Endothelial cell of hepatic sinusoid (primary cell): Measurements from ENCODE around the gene ADAD2.

ENCODE experiments used
- in situ Hi-C: cut with HindIII; loops from 2 replicates; pipeline ENCODE4 v1.10.0; 2017; ENCODE audit warnings: low sequenced_read_pairs

Gene ADAD2

DNA sequence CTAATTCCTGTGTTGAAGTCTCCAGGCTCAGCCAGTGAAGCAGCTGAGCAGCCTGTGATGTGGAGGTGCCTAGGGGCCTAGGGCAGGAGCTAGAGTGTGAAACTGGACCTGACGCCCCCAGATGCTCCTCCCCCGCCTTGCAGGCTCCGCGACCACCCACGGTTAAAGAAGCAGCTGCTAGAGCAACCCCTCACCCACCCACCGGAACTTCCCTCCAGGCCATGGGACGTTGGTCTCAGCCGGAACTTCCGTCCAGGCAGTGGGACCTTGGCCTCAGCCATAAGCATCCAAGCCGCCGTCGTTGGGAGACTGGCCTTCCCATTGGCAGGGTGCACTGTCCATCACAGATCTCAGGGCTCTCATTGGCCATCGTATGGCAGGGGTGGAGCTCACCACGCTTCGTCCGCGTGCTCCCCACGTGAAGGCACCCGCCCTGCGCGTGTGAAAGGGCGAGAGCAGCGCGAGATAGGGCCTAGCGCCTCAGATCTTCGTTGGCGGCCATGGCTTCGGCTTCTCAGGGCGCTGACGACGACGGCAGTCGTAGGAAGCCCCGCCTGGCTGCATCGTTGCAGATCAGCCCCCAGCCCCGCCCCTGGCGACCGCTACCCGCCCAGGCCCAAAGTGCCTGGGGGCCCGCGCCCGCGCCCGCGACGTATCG, at the start of gene ADAD2:
Gene ADAD2, plus strand, starts transcription at position 427 of the 658 bp plus-strand sequence. Its CDS starts 74 bp downstream, at position 501.
- in situ Hi-C loops: no loop called here

- in situ Hi-C loops: loop anchor here (5.0 kb wide), 1 partner anchor 94 kb away; no protein-coding TSS in a partner anchor
These were observed 47.9 kb upstream of the ADAD2 start for GRCh38 chr16:84143081-84143480.

GRCh38 chr16:84143784-84144199, 47.2 kb upstream of the ADAD2 start:
- in situ Hi-C loops: loop anchor here (5.0 kb wide), 1 partner anchor 94 kb away; no protein-coding TSS in a partner anchor

DNA sequence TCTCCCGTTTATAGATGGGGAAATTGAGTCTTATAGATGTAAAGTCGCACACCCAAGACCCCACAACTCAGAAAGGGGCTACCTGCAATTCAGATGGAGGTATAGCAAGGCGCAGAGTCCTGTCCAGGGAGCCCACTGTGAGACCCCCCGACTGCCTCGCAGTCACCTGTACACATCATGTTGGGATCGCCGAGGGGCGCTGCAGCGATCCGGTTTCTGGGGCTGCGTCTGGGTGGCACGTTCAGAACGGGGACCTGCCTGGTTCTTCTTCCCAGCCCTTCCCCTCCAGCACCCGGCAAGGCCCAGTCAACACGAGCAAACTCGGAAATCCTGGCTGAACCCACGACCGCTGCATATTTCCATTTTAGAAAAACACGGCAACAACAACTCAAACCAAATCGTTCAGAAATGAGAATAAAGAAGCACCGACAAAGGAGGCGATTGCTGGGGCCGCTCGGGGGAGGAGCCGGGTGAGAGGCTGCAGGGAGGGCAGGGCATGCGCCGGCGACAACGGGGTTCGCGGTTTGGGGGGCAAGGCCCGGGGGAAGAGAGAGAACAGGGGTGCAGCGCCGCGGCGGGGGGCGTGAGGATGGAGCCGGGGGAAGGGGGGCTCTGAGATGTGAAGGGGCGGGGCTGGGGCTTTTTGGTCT, 46.6 kb upstream of the ADAD2 start:
- in situ Hi-C loops: loop anchor here (5.0 kb wide), 1 partner anchor 93 kb away; no protein-coding TSS in a partner anchor

DNA sequence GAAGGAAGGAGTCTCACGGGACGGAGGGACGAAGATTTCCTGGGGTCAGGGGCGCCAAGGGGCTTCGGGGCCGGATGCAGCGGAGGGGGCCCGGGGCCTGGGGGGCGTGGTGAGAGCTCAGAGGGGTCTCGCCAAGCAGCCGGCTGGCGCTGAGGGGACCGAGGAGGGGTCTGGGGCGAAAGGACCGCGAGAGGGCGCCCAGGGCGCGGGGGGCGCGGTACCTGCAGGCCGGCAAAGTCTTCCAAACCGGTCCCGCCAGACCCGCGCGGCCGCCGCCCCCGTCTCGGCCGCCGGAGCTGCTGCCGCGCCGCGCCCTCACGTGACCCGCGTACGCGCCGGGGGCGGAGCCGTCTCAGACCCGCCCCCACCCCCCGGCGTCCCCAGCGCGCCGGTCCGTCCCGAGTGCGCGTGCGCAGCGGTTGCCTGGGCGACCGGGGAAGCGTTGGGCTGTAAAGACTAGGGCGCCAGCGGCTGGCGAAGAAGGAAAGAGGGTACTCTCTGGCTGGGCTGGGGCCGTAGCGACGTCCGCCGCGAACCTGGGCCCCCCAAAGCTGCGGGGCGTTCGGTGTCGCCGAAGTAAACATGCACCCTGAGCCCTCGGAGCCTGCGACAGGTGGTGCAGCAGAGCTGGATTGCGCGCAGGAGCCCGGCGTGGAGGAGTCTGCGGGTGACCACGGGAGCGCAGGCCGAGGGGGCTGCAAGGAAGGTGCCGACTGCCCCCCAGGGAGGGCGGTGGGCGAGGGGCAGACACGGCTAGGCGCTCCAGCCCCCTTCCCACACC, 45.9 kb upstream of the ADAD2 start, which contains the start of the genes DNAAF1 and HSDL1:
Gene DNAAF1, plus strand, starts transcription at position 450 of the 781 bp plus-strand sequence. Its CDS starts 133 bp downstream, at position 583.
Gene HSDL1, minus strand, starts transcription at position 319 of the 781 bp plus-strand sequence. CDS start 13,856 bp downstream, outside the sequence.
- in situ Hi-C loops: loop anchor here (5.0 kb wide), 1 partner anchor 92 kb away; no protein-coding TSS in a partner anchor

GRCh38 chr16:84150926-84151325, 40.0 kb upstream of the ADAD2 start:
- in situ Hi-C loops: loop anchor here (5.0 kb wide), 1 partner anchor 49 kb away; no protein-coding TSS in a partner anchor

- in situ Hi-C loops: loop anchor here (5.0 kb wide), 1 partner anchor 51 kb away; no protein-coding TSS in a partner anchor
These were observed 37.2 kb upstream of the ADAD2 start for GRCh38 chr16:84153660-84154214.

- in situ Hi-C loops: no loop called here
These were observed 35.7 kb upstream of the ADAD2 start for GRCh38 chr16:84155226-84155625.

DNA sequence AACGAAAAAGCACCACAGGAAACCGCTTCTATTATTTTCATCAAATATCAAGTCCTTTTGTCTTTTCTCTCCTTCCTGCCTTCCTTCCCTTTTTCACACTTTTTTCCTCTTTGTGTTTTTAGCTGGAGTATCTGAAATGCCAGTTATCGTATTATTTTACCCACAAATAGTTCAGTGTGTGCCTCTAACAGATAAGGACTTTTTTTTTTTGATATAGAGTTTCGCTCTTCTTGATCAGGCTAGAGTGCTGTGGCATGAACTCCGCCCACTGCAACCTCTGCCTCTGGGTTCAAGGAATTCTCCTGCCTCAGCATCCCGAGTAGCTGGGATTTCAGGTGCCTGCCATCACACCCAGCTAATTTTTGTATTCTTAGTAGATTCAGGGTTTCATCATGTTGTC, 35.2 kb upstream of the ADAD2 start:
- in situ Hi-C loops: no loop called here

- in situ Hi-C loops: no loop called here
These were observed 34.6 kb upstream of the ADAD2 start for GRCh38 chr16:84156342-84156784.

DNA sequence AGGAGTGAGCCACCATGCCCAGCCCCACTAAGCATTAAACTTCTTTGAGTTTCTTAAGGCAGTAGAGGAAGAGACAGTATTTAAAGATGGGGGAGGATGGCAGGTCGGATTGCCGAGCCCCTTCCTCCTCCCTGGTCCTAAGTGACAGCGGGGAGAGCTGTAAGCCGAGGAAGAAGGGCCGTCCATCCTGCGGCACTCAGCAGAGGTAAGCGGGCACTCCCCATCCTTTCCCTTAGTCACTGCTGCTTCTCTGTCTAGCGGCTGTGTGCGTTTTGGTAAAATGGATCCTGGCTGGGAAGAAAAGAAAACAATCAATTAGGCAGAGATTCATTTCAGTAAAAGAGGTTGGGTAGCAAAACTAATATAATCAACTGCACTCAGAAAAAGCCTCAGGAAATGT, 31.9 kb upstream of the ADAD2 start:
- in situ Hi-C loops: no loop called here

GRCh38 chr16:84159800-84160199, 31.2 kb upstream of the ADAD2 start:
- in situ Hi-C loops: no loop called here

- in situ Hi-C loops: no loop called here
These were observed 29.9 kb upstream of the ADAD2 start for GRCh38 chr16:84161037-84161436.

- in situ Hi-C loops: no loop called here
These were observed 29.2 kb upstream of the ADAD2 start for GRCh38 chr16:84161801-84162200.

DNA sequence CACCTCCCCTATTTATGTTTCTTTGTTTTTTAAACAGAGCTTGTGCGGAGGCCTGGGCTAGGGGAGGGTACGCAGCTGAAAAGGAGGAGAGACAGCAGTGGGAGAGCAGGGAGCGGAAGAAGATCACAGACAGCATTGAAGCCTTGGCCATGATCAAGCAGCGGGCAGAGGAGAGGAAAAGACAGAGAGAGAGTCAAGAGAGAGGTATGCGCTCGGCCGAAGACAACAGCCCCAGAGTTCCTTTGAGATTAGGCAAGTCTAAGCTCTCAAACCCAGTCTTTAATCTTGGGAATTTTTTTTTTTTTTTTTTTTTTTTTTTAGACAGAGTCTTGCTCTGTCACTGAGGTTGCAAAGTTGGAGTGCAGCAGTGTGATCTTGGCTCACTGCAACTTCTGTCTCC, 25.2 kb upstream of the ADAD2 start:
- in situ Hi-C loops: no loop called here

GRCh38 chr16:84166796-84167695, 23.9 kb upstream of the ADAD2 start:
- in situ Hi-C loops: no loop called here

GRCh38 chr16:84169765-84170310, 21.1 kb upstream of the ADAD2 start:
- in situ Hi-C loops: no loop called here

GRCh38 chr16:84174396-84174795, 16.6 kb upstream of the ADAD2 start:
- in situ Hi-C loops: no loop called here

- in situ Hi-C loops: no loop called here
These were observed 15.4 kb upstream of the ADAD2 start for GRCh38 chr16:84175350-84176081.
